Peyer's patch (tissue), 4 donors: ENCODE results near the gene BTNL8.

ENCODE experiments used
- CTCF ChIP-seq, 6 experiments: fragments of 450-650 bp in 4 of 6; fragments of 200-600 bp in 2 of 6; sonication (generic) in 1 of 6; IDR thresholded peaks; one replicate each; pipeline ENCODE4 v1.5.1; 2017 to 2019; ENCODE audit warnings: antibody characterized with exemption in 6 of 6, mild to moderate bottlenecking in 3 of 6, moderate library complexity in 1 of 6
- POLR2A ChIP-seq, 2 donors: fragments of 450-650 bp; IDR thresholded peaks; one replicate each; pipeline ENCODE4 v1.5.1; 2017; ENCODE audit warnings: antibody characterized with exemption in 2 of 2, mild to moderate bottlenecking in 2 of 2, moderate library complexity in 2 of 2

GRCh38 chr5:180950291-180950949 lies 51.5 kb downstream of the BTNL8 start:
- TF ChIP-seq POLR2A (IDR thresholded peaks at IDR 0.05) (no peak), CTCF (IDR thresholded peaks at IDR 0.05) (no peak)
